Esophagus squamous epithelium (tissue), 4 donors: ENCODE data around the gene CAPN2.

Source experiments
- POLR2A ChIP-seq, 4 donors: fragments of 450-650 bp; IDR thresholded peaks; one replicate each; pipeline ENCODE4 v1.6.1; 2017; ENCODE audit warnings: antibody characterized with exemption in 4 of 4, mild to moderate bottlenecking in 4 of 4, moderate library complexity in 3 of 4
- TF ChIP-seq, protein P1 (sequence below), 6 experiments: fragments of 450-650 bp in 4 of 6; fragments of 200-600 bp in 2 of 6; sonication (generic) in 2 of 6; IDR thresholded peaks; one replicate each; pipeline ENCODE4 v1.5.1; 2016 to 2019; ENCODE audit warnings: antibody characterized with exemption in 6 of 6, mild to moderate bottlenecking in 4 of 6, moderate library complexity in 4 of 6

DNA sequence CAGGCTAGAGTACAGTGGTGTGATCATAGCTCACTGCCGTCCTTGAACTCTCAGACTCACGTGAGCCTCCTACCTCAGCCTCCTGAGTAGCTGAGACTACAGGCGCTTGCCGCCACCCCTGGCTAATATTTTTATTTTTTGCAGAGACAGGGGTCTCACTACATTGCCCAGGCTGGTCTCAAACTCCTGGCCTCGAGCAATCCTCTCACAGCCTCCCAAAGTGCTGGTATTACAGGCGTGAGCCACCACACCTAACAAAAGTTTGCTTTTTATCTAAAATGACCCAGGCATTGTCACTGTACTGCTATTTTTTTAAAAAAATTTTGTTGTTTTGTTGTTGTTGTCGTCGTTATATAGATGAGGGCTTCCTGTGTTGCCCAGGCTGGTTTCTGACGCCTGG is 46.4 kb downstream of the CAPN2 start:
- no peak for TF ChIP-seq POLR2A (IDR thresholded peaks at IDR 0.05)
- TF ChIP-seq, protein P1, sequence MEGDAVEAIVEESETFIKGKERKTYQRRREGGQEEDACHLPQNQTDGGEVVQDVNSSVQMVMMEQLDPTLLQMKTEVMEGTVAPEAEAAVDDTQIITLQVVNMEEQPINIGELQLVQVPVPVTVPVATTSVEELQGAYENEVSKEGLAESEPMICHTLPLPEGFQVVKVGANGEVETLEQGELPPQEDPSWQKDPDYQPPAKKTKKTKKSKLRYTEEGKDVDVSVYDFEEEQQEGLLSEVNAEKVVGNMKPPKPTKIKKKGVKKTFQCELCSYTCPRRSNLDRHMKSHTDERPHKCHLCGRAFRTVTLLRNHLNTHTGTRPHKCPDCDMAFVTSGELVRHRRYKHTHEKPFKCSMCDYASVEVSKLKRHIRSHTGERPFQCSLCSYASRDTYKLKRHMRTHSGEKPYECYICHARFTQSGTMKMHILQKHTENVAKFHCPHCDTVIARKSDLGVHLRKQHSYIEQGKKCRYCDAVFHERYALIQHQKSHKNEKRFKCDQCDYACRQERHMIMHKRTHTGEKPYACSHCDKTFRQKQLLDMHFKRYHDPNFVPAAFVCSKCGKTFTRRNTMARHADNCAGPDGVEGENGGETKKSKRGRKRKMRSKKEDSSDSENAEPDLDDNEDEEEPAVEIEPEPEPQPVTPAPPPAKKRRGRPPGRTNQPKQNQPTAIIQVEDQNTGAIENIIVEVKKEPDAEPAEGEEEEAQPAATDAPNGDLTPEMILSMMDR (IDR thresholded peaks at IDR 0.05): no peak
